ENCODE data around the gene APOBEC2. TPM values are rescaled to one million over a fixed set of nuclear protein-coding genes. Genes with fewer than 3 reads are reported as not detected.

APOBEC2 gene
- total RNA-seq, 1 experiment from 2014 or later: not detected

- TF ChIP-seq CTCF (IDR thresholded peaks at IDR 0.05; ENCODE audit: unreplicated experiment): no peak
- no peaks in the 10 kb centered on the region for H3K36me3 Mint-ChIP-seq (ENCODE audit: insufficient read depth, unreplicated experiment)
- intact Hi-C loops (cut with micrococcal nuclease; ENCODE audit: unreplicated experiment): no loop called here
- CTCF ChIA-PET: interaction anchor here (2.5 kb wide), 1 partner anchor 10 kb away, joined by 5 read pairs; the partner anchor contains the start of gene UNC5CL
- peaks cover 11% of the 10 kb centered on the region for H3K4me1 Mint-ChIP-seq (ENCODE audit: low read depth, unreplicated experiment)
- H3K27ac Mint-ChIP-seq (ENCODE audit: unreplicated experiment): no peak overlapping the region
- H3K9me3 Mint-ChIP-seq (ENCODE audit: low read depth, unreplicated experiment): no peaks in the 10 kb centered on the region
- DNase-seq: no peak
- H3K27me3 Mint-ChIP-seq (ENCODE audit: unreplicated experiment): no peaks in the 10 kb centered on the region
- no peak overlapping the region for H3K4me3 Mint-ChIP-seq (ENCODE audit: low read depth, unreplicated experiment)
- no TSS peak for BruUV-seq (replicated peaks)
Measured at GRCh38 chr6:41049521-41049920, 3.5 kb upstream of the APOBEC2 start.

GRCh38 chr6:41049955-41050354, 3.0 kb upstream of the APOBEC2 start:
- Mint-ChIP-seq H3K4me1 (ENCODE audit: low read depth, unreplicated experiment) (peaks cover 11% of the 10 kb centered on the region), H3K27me3 (ENCODE audit: unreplicated experiment) (no peaks in the 10 kb centered on the region), H3K9me3 (ENCODE audit: low read depth, unreplicated experiment) (no peaks in the 10 kb centered on the region), H3K27ac (ENCODE audit: unreplicated experiment) (no peak overlapping the region), H3K36me3 (ENCODE audit: insufficient read depth, unreplicated experiment) (no peaks in the 10 kb centered on the region), H3K4me3 (ENCODE audit: low read depth, unreplicated experiment) (no peak overlapping the region)
- CTCF ChIA-PET: interaction anchor here (2.5 kb wide), 1 partner anchor 11 kb away, joined by 5 read pairs; the partner anchor contains the start of gene UNC5CL
- TF ChIP-seq CTCF (IDR thresholded peaks at IDR 0.05; ENCODE audit: unreplicated experiment): no peak
- DNase-seq: no peak
- BruUV-seq (replicated peaks): no TSS peak
- intact Hi-C loops (cut with micrococcal nuclease; ENCODE audit: unreplicated experiment): no loop called here

GRCh38 chr6:41050536-41050935, 2.5 kb upstream of the APOBEC2 start:
- CTCF ChIA-PET: interaction anchor here (2.5 kb wide), 1 partner anchor 11 kb away, joined by 5 read pairs; the partner anchor contains the start of gene UNC5CL
- H3K27ac Mint-ChIP-seq (ENCODE audit: unreplicated experiment): no peak overlapping the region
- H3K27me3 Mint-ChIP-seq (ENCODE audit: unreplicated experiment): no peaks in the 10 kb centered on the region
- no peak for DNase-seq
- H3K4me3 Mint-ChIP-seq (ENCODE audit: low read depth, unreplicated experiment): no peak overlapping the region
- H3K36me3 Mint-ChIP-seq (ENCODE audit: insufficient read depth, unreplicated experiment): no peaks in the 10 kb centered on the region
- H3K9me3 Mint-ChIP-seq (ENCODE audit: low read depth, unreplicated experiment): no peaks in the 10 kb centered on the region
- BruUV-seq (replicated peaks): no TSS peak
- TF ChIP-seq CTCF (IDR thresholded peaks at IDR 0.05; ENCODE audit: unreplicated experiment): no peak
- H3K4me1 Mint-ChIP-seq (ENCODE audit: low read depth, unreplicated experiment): peaks cover 11% of the 10 kb centered on the region
- intact Hi-C loops (cut with micrococcal nuclease; ENCODE audit: unreplicated experiment): no loop called here

GRCh38 chr6:41051873-41052272, 1.1 kb upstream of the APOBEC2 start:
- H3K4me3 Mint-ChIP-seq (ENCODE audit: low read depth, unreplicated experiment): no peak overlapping the region
- peaks cover 11% of the 10 kb centered on the region for H3K4me1 Mint-ChIP-seq (ENCODE audit: low read depth, unreplicated experiment)

More at GRCh38 chr6:41051873-41052272, 1.1 kb upstream of the APOBEC2 start:
- no TSS peak for BruUV-seq (replicated peaks)
- H3K27ac Mint-ChIP-seq (ENCODE audit: unreplicated experiment): no peak overlapping the region
- H3K36me3 Mint-ChIP-seq (ENCODE audit: insufficient read depth, unreplicated experiment): no peaks in the 10 kb centered on the region
- no peaks in the 10 kb centered on the region for H3K27me3 Mint-ChIP-seq (ENCODE audit: unreplicated experiment)
- H3K9me3 Mint-ChIP-seq (ENCODE audit: low read depth, unreplicated experiment): no peaks in the 10 kb centered on the region
- intact Hi-C loops (cut with micrococcal nuclease; ENCODE audit: unreplicated experiment): no loop called here
- CTCF ChIA-PET: no interaction called here
- no peak for DNase-seq
- TF ChIP-seq CTCF (IDR thresholded peaks at IDR 0.05; ENCODE audit: unreplicated experiment): no peak

All from Calu3 (cell line).